GM12864 (cell line): ENCODE data around the gene PACC1.

Experiments used
- DNase-seq: peaks from one replicate; pipeline ENCODE4 v3.0.0-alpha.2; 2011; ENCODE audit warnings: low read depth
- H3K4me3 ChIP-seq: 2 replicates; pipeline ENCODE4 v1.5.1; 2011; ENCODE audit warnings: mild to moderate bottlenecking, low read depth, low read length, control low read depth
- CTCF ChIP-seq: IDR thresholded peaks from 2 replicates; pipeline ENCODE4 v1.5.1; 2011; ENCODE audit warnings: low read depth, mild to moderate bottlenecking, moderate library complexity, low read length, control low read depth, inconsistent platforms; ENCODE audit errors: missing control alignments

The PACC1 gene

GRCh38 chr1:212413902-212414327 lies 771 bp downstream of the PACC1 start:
- TF ChIP-seq CTCF = no peak
- no peak for DNase-seq
- H3K4me3 ChIP-seq = peak overlapping the region; percentile 69

GRCh38 chr1:212412374-212412773 lies 2.3 kb downstream of the PACC1 start:
- DNase-seq = no peak
- no peak overlapping the region; the same call in 1 of the 2 replicates for H3K4me3 ChIP-seq
- TF ChIP-seq CTCF = no peak

GRCh38 chr1:212410231-212410820 lies 4.4 kb downstream of the PACC1 start:
- no peak for DNase-seq
- H3K4me3 ChIP-seq = no peak overlapping the region
- no peak for TF ChIP-seq CTCF

GRCh38 chr1:212402666-212403321 lies 11.9 kb downstream of the PACC1 start:
- TF ChIP-seq CTCF = no peak
- H3K4me3 ChIP-seq = no peak overlapping the region
- no peak for DNase-seq

- H3K4me3 ChIP-seq = no peak overlapping the region
- no peak for TF ChIP-seq CTCF
- DNase-seq = no peak
Observed at GRCh38 chr1:212401838-212402582, 12.7 kb downstream of the PACC1 start.

GRCh38 chr1:212401042-212401441 lies 13.6 kb downstream of the PACC1 start:
- H3K4me3 ChIP-seq = no peak overlapping the region
- DNase-seq = no peak
- TF ChIP-seq CTCF = no peak

- TF ChIP-seq CTCF = no peak
- no peak overlapping the region for H3K4me3 ChIP-seq
- no peak for DNase-seq
Observed at GRCh38 chr1:212397171-212397570, 17.5 kb downstream of the PACC1 start.
